BLaER1 (cell line): ENCODE measurements around the gene GJB2.
A peak's percentile ranks its signal among the peaks of the same experiment; 100 is the strongest.

Experiments used
- H3K27ac ChIP-seq: shearing (Covaris generic); formaldehyde crosslinking; 2 replicates; pipeline ENCODE4 v1.8.1; 2022
- H3K27me3 ChIP-seq: shearing (Covaris generic); formaldehyde crosslinking; 2 replicates; pipeline ENCODE4 v1.8.1; 2022
- H3K36me3 ChIP-seq: shearing (Covaris generic); formaldehyde crosslinking; 2 replicates; pipeline ENCODE4 v1.8.1; 2022
- H3K4me1 ChIP-seq: shearing (Covaris generic); formaldehyde crosslinking; 2 replicates; pipeline ENCODE4 v1.8.1; 2022
- H3K4me2 ChIP-seq: shearing (Covaris generic); formaldehyde crosslinking; 2 replicates; pipeline ENCODE4 v1.8.1; 2022
- H3K4me3 ChIP-seq: shearing (Covaris generic); formaldehyde crosslinking; 2 replicates; pipeline ENCODE4 v1.8.1; 2022
- H3K9ac ChIP-seq: shearing (Covaris generic); formaldehyde crosslinking; 2 replicates; pipeline ENCODE4 v1.8.1; 2022
- H3K9me3 ChIP-seq: shearing (Covaris generic); formaldehyde crosslinking; 2 replicates; pipeline ENCODE4 v1.8.1; 2022
- H4K20me1 ChIP-seq: shearing (Covaris generic); formaldehyde crosslinking; 2 replicates; pipeline ENCODE4 v1.8.1; 2022
- Cebpa-rat ChIP-seq: shearing (Covaris generic); IDR thresholded peaks from 2 replicates; pipeline ENCODE4 v1.8.1; 2022

Gene GJB2

DNA sequence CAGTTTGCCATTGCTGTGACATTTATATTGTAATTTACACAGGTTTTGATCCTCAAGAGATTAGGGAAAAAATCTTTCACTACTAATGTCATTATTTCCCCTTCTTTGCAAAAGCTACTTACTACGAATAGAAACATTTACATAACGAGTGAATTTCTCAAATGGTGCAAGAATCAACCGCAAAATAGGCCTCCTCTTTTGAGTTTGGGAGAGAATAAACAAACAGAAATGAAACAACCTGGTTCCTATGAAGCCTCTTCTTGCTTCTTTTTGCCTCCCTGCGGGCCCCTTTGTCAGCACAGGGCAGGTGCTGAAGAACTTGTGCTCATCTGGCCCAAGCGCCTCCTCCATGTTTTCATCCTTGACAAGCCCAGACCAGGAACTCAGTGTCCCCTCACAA, 21.8 kb downstream of the GJB2 start:
- no peak overlapping the region for H3K9ac ChIP-seq
- H3K4me2 ChIP-seq = no peak overlapping the region
- H4K20me1 ChIP-seq = no peaks in the 10 kb centered on the region
- no peak overlapping the region for H3K27ac ChIP-seq
- no peaks in the 10 kb centered on the region for H3K9me3 ChIP-seq
- peaks cover 21% of the 10 kb centered on the region for H3K4me1 ChIP-seq
- no peaks in the 10 kb centered on the region for H3K36me3 ChIP-seq
- H3K4me3 ChIP-seq = no peak overlapping the region
- no peak for TF ChIP-seq Cebpa-rat
- peaks cover 27% of the 10 kb centered on the region for H3K27me3 ChIP-seq

DNA sequence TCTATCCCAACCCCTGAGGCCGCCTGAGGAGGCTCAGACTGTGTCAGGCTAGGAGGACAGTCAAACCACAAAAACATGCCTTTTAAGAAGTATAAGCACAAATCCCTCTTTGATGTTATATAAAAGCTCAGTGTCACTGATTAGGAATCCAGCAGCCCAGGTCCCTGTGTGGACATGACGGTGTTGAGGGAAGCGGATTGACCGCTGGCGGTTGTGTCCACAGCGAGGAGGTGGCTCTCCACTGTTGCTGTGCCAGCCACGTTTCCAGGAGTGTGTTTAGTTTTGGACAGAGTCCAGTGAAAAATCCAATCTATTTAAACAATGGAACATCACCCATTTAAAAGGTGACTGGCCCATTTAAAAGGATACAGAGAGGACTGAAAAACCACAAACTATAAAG, 24.3 kb downstream of the GJB2 start:
- Histone ChIP-seq H3K9ac (no peak overlapping the region), H3K27me3 (peaks cover 2% of the 10 kb centered on the region), H3K4me1 (peaks cover 10% of the 10 kb centered on the region), H3K4me2 (no peak overlapping the region), H3K4me3 (no peak overlapping the region), H4K20me1 (no peaks in the 10 kb centered on the region), H3K27ac (no peak overlapping the region), H3K9me3 (no peaks in the 10 kb centered on the region), H3K36me3 (no peaks in the 10 kb centered on the region)
- TF ChIP-seq Cebpa-rat = no peak

DNA sequence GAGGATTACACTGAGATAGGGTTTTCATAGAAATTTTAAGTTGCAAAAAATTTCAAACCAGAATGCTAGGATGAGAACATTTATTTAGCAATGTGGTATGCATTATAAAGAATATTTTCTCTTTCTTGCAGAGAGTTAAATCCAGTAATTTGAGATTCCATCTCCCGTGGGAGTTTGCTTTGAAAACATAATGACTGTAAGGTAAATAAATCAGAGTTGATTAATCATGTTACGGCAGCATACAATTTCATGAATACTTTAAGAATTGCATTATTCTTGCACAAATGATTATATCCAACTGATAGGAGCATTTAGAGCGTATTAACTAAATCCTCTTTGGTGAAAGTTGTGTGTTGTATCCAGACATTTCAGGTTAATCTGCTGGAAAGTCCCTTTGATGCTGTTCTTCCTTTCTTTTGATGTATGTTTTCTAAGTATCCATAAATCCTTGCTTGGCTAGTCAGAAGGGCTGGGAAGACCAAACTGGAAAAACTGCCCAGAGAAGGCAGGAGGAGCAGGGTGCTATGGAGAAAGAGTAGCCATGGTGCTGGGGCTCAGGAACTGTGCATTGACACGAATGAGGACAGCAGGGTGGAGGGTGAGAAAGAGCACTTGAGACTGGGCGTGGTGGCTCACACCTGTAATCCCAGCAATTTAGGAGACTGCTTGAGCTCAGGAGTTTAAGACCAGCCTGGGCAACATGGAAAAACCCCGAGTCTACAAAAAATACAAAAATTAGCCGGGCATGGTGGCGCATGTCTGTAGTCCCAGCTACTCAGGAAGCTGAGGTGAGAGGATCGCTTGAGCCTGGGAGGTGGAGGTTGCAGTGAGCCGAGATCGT, 27.1 kb downstream of the GJB2 start:
- no peak overlapping the region for H3K27ac ChIP-seq
- peaks cover 12% of the 10 kb centered on the region for H4K20me1 ChIP-seq
- H3K4me3 ChIP-seq = no peak overlapping the region
- peaks cover 15% of the 10 kb centered on the region for H3K4me1 ChIP-seq
- no peak overlapping the region for H3K4me2 ChIP-seq
- no peaks in the 10 kb centered on the region for H3K9me3 ChIP-seq
- no peak overlapping the region for H3K9ac ChIP-seq
- H3K36me3 ChIP-seq = no peaks in the 10 kb centered on the region
- no peak for TF ChIP-seq Cebpa-rat
- H3K27me3 ChIP-seq = peaks cover 25% of the 10 kb centered on the region

DNA sequence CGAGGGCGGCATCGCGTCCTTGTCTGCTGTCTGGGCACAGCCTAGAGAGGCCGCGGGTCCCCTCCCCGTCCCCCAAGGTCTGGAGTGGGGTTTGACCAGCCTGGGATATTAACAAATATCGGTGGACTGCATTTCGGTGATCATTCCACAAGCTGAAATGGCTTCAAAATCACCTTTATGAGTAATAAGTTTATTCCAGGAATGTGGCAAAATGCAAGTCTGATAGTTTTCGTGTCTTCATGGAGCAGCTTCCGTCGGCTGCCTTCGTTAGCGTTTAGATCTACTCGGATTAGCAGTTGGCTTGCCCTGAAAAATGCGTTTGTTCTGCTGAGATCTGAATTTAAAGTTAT, 30.8 kb downstream of the GJB2 start:
- TF ChIP-seq Cebpa-rat = no peak
- no peak overlapping the region for H3K9ac ChIP-seq
- peaks cover 25% of the 10 kb centered on the region for H3K4me1 ChIP-seq

DNA sequence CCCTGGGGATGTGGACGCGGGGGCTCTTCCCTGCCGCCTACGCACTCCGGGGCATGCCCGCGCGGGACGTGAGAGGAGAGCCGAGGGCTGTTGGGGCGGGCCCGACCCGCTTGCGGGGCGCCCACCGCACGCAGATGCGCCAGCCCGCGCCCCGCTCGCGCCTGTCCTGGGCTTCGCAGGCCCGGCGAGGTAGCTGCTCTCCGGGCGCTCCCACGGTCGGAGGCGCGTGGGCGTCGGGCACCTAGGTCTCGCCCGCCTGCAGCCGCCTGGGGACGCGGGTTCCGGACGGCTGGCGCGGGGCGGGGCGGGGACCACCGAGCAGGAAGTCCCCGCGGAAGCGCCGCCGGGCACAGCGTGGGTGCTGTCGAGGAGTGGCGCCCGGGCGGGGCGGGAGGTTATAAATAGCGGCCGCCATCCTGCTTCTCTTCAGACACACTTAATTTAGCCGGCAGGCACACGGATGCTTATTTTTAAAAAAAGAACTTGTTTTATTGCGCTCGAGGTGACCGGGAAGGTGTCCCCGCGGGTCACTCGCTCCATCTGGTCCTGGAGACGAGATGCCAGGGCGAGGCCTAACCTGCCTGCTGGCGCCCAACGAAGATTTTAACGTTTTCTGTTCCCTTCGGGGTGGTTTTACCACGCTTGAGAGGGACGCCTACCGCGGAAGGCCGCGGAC, 31.3 kb downstream of the GJB2 start:
- TF ChIP-seq Cebpa-rat = no peak
- Histone ChIP-seq H3K9ac (0 out of 2 replicates have a peak overlapping the region, but pooled peaks have one; percentile 5), H3K36me3 (no peaks in the 10 kb centered on the region), H3K4me2 (peak overlapping the region; percentile 88), H3K4me1 (peaks cover 30% of the 10 kb centered on the region), H4K20me1 (peaks cover 36% of the 10 kb centered on the region), H3K27me3 (peaks cover 60% of the 10 kb centered on the region), H3K27ac (no peak overlapping the region), H3K9me3 (no peaks in the 10 kb centered on the region), H3K4me3 (peak overlapping the region; percentile 64)

More for the DNA sequence above, 30.8 kb downstream of the GJB2 start:
- H3K4me2 ChIP-seq = peak overlapping the region; percentile 88
- no peaks in the 10 kb centered on the region for H3K36me3 ChIP-seq
- H3K27ac ChIP-seq = no peak overlapping the region
- H3K9me3 ChIP-seq = no peaks in the 10 kb centered on the region
- H3K4me3 ChIP-seq = peak overlapping the region; percentile 64
- H4K20me1 ChIP-seq = peaks cover 36% of the 10 kb centered on the region
- peaks cover 60% of the 10 kb centered on the region for H3K27me3 ChIP-seq

DNA sequence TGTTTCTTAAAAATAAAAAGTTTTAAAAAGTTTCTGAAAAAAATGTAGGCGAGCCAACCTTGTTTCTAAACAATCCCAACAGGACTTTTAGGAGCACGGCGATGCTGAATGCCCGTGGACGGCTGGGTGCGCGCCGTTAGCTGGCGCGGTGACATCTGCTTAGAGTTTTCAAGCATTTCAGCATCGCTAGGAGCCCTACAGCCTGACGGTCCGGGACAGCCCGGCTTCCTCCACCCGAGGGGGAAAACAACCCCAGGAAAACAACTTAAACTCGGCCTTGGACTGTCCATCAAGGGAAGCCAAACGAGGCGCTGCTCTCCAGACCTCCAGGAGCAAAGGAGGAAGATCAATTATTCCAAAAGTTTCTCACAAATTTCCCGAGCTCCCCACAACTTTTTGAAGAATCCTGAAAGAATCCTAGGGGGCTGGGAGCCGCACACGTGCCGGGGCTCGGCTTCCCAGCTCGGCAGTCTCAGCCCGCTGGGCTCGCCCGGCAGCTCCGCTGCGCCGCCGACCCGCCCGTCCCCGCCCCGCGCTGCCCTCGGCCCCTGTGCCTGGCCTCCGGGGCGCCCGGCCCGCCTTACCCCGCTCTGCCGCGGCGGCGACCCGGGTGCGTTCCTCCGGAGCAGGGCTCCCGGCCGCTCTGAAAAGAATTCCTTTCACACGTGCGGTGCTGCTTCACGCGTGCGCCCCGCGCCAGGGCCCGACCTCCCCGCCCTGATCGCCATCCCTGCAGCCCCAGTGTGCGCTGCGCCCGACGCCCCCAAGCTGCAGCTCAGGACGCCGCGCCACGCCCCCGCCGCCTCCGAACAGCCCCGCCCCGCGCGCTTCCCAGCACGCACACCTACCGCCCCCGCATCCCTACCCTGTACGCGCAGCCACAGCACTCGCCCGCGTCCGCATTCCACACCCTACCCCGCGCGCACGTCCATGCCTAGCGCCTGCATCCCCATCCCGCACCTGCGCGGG, 32.1 kb downstream of the GJB2 start, which contains the start of gene GJA3:
GJA3 (minus strand) TSS at position 747 of the 969 bp plus-strand sequence. CDS start 17,764 bp downstream, outside the sequence.
- H3K9me3 ChIP-seq = no peaks in the 10 kb centered on the region
- H3K4me3 ChIP-seq = peak within 1 kb of the TSS; percentile 64
- H3K36me3 ChIP-seq = no peaks in the 10 kb centered on the region
- H3K27ac ChIP-seq = no peak within 1 kb of the TSS
- H3K9ac ChIP-seq = 0 out of 2 replicates have a peak within 1 kb of the TSS, but pooled peaks have one; percentile 5
- TF ChIP-seq Cebpa-rat = no peak
- H3K4me2 ChIP-seq = peak within 1 kb of the TSS; percentile 88
- peaks cover 60% of the 10 kb centered on the region for H3K27me3 ChIP-seq
- peaks cover 36% of the 10 kb centered on the region for H4K20me1 ChIP-seq
- H3K4me1 ChIP-seq = peaks cover 35% of the 10 kb centered on the region

DNA sequence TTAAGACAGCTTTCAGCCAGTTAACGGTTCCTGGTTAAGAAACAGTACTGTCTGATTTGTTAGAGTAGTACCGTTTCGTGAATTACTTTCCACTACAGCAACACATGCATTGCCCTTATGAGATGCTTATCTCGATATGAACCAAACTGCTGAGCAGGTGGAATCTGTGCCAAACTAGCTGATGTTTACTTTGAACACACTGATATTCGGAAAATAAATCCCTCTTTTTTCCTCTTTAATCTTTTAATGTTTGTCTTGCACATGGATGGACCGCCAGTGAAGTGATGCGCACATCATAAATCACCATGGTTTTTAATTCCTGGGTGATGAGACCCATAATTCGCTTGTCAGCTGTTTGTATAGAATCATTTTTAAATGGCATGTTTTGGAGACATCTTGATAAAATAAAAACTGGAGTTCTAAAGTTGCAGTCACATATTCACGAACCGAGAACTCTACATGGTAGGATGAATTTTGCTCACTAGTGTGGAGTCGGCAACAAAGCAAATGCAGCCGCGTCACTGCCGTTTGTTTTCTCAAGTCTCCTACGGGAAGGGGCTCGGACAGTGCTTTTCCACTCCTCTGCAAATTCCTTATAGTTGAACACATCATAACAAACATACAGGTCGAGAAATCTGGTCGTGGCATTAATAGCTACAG, 33.0 kb downstream of the GJB2 start:
- H3K9ac ChIP-seq = no peak overlapping the region
- H3K4me1 ChIP-seq = peaks cover 35% of the 10 kb centered on the region
- no peak overlapping the region for H3K27ac ChIP-seq
- no peak for TF ChIP-seq Cebpa-rat
- H3K9me3 ChIP-seq = no peaks in the 10 kb centered on the region
- no peak overlapping the region for H3K4me3 ChIP-seq
- peak overlapping the region; percentile 88; the same call in 1 of the 2 replicates for H3K4me2 ChIP-seq
- H3K27me3 ChIP-seq = peaks cover 60% of the 10 kb centered on the region
- H4K20me1 ChIP-seq = peaks cover 36% of the 10 kb centered on the region
- H3K36me3 ChIP-seq = no peaks in the 10 kb centered on the region

DNA sequence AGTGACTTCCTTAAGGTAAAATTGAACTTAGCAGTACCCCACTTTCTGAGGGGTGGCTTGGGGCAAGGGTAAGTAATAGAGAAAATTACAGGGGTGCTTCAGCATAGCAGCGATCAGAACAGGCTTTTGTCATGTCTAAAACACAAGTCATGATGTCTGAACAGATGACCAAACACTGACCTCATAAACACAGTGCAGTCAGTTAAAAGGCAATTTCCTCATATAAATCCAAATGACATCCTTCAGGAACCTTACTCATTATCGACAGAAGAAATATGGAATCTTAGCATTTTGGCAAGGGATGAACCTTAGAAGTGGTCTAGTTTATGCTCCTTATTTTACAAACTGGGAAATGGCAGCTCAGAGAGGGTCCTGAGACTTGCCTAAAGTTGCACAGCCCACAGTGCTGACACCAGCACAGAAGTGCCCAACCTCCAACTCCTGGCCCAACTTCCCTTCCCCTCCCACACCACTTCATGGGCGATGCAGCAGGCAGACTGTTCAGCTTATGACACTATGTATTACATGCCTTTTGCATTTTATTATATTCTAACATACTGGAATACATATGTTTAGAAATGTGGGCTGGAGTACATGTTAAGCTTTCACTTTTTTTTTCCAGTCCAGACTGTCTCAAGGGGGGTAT, 35.5 kb downstream of the GJB2 start:
- Histone ChIP-seq H3K4me1 (peaks cover 35% of the 10 kb centered on the region), H3K4me2 (peak overlapping the region; percentile 45), H3K4me3 (no peak overlapping the region), H3K9ac (no peak overlapping the region), H3K36me3 (no peaks in the 10 kb centered on the region), H3K9me3 (no peaks in the 10 kb centered on the region), H4K20me1 (peaks cover 36% of the 10 kb centered on the region), H3K27ac (no peak overlapping the region), H3K27me3 (peaks cover 52% of the 10 kb centered on the region)
- TF ChIP-seq Cebpa-rat = no peak
